HEK293T (cell line): ENCODE data around the gene TMPRSS6.

Source experiments
- ARNT ChIP-seq: fragments of 450-650 bp; IDR thresholded peaks from 2 replicates; pipeline ENCODE4 v1.6.1; 2017; ENCODE audit warnings: mild to moderate bottlenecking
- BHLHE40 ChIP-seq: fragments of 450-650 bp; IDR thresholded peaks from 2 replicates; pipeline ENCODE4 v1.6.1; 2016; ENCODE audit warnings: mild to moderate bottlenecking, moderate library complexity, borderline replicate concordance
- FOXA1 ChIP-seq: fragments of 450-650 bp; IDR thresholded peaks from 2 replicates; pipeline ENCODE4 v1.6.1; 2016; ENCODE audit warnings: mild to moderate bottlenecking
- FOXM1 ChIP-seq: fragments of 450-650 bp; IDR thresholded peaks from 2 replicates; pipeline ENCODE4 v1.6.1; 2017; ENCODE audit warnings: mild to moderate bottlenecking, borderline replicate concordance
- L3MBTL2 ChIP-seq: fragments of 450-650 bp; conservative IDR thresholded peaks from 2 replicates; pipeline ENCODE4 v1.6.1; 2016; ENCODE audit warnings: mild to moderate bottlenecking
- LEF1 ChIP-seq: fragments of 450-650 bp; IDR thresholded peaks from 2 replicates; pipeline ENCODE4 v1.6.1; 2017; ENCODE audit warnings: mild to moderate bottlenecking, borderline replicate concordance
- NFRKB ChIP-seq: fragments of 450-650 bp; IDR thresholded peaks from 2 replicates; pipeline ENCODE4 v1.6.1; 2016; ENCODE audit warnings: mild to moderate bottlenecking, moderate library complexity
- PKNOX1 ChIP-seq: fragments of 450-650 bp; IDR thresholded peaks from 2 replicates; pipeline ENCODE4 v1.6.1; 2016
- SP1 ChIP-seq: fragments of 450-650 bp; IDR thresholded peaks from 2 replicates; pipeline ENCODE4 v1.6.1; 2017
- TARDBP ChIP-seq: fragments of 450-650 bp; IDR thresholded peaks from 2 replicates; pipeline ENCODE4 v1.6.1; 2016

- no peak for TF ChIP-seq FOXM1
- no peak for TF ChIP-seq PKNOX1
- TF ChIP-seq SP1 = no peak
- TF ChIP-seq FOXA1 = no peak
- no peak for TF ChIP-seq LEF1
- TF ChIP-seq BHLHE40 = no peak
- TF ChIP-seq L3MBTL2 = no peak
- no peak for TF ChIP-seq ARNT
- TF ChIP-seq TARDBP = no peak
- no peak for TF ChIP-seq NFRKB
Observed at GRCh38 chr22:37151401-37151800, 41.9 kb upstream of the TMPRSS6 start.
